NCI-H2107 (cell line): Measurements from ENCODE around the gene HIVEP3.

Experiments
- DNase-seq: peaks from one replicate; lab custom pipeline; 2025; lab: John Stamatoyannopoulos, UW

Gene HIVEP3

DNA sequence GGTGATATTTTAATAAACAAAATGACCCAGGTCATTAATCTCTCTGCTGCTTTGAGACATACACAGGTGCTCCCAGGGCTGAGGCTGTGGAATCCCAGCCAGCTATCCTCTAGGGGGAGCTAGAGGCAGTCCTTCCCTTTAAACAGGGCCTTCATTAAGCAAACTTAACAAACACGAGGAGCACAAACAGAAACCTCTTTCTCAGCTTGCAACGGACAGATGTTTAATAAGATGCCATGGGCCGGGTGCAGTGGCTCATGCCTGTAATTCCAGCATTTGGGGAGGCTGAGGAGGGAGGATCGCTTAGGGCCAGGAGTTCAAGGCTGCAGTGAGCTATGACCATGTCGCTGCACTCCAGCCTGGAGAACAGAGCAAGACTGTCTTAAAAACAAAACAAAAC, 106.7 kb downstream of the HIVEP3 start:
- peak; percentile 72 for DNase-seq

DNA sequence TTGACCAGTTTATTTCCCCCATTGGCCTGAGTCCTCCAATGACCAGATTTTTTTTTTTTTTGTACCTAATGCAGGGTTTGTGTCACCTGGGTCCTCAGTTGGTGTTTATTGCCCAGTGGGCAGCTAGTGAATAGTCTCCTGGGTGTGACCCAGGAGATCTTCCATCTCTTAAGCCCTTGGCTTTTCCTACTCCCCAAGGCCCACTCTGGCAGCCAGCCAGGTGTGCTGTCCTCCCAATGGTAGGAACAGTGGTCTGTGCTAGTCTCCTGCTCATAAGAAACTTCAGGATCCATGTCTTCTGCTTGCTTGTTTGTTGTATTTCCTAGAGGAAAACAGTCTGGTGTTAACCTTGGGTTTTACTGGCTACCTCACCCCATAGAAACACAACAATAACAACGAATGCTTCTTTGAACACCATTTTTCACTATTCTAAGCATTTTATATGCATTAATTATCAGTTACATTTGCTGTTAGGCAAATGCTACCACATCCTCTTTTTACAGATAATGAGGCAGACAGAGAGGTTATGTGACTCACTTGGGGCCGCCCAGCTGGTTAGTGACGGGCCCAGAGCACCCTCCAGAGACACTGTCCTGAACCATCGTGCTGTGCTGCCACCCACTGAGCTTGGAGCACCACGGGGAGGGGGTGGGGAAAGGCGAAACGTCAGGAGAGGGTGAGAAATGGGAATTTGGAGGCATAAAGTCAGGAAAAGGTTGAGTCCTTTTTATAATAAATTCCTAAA, 107.5 kb downstream of the HIVEP3 start:
- no peak for DNase-seq

DNA sequence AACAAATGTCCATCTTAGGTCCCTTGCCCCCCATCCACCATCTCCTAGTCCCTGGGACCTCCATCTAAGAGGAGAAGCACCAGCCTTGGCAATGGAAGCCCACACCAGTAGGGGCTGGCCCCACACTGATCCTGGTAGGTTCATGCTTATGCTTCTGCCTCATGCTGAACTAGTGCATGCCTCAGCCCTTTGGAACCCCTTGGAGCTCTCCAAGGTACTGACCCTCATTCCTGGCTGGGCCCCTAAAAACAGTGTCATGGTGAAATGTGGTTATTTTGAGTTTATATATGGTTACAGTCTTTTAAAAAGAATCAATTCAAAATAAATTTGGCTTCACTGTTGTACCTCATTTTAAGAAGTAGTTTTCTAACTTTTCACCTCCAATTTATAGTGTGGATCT, 108.3 kb downstream of the HIVEP3 start:
- no peak for DNase-seq

DNA sequence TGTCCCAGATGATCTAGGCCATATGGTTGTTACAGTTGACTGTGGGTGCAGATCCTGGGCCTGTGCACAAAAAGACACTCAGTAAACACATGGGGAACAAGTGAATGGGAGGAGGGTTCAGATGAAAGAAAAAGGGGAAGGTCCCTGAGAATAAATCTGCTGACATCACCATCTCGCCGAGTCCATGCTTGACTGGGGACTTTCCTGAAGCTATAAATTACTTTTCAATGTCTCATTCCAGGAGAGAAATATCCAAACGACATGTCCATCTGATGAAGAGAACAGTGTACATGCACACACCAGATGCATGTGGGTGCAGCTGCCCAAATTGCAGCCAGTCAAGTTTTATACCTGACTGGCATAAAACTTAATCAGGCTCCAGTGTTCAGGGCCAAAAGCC, 109.0 kb downstream of the HIVEP3 start:
- no peak for DNase-seq

DNA sequence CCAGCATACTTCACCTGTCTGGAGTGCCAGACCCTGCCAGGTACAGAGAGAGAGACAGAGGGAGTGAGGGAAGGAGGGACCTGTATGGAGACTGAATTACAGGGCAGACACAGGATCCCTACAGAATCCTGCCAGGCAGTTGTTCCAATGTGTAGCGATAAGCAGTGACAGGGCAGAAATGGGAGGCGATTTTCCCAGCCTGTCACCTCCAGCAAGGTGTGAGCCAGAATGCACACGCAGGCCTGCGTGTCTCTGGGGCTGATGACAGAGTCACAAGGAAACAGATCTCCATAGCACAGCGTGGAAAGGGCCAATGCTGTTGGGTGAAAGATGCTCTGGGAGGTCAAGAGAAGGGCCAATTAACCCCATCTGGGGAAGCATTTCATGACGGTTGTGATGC, 111.3 kb downstream of the HIVEP3 start:
- no peak for DNase-seq

DNA sequence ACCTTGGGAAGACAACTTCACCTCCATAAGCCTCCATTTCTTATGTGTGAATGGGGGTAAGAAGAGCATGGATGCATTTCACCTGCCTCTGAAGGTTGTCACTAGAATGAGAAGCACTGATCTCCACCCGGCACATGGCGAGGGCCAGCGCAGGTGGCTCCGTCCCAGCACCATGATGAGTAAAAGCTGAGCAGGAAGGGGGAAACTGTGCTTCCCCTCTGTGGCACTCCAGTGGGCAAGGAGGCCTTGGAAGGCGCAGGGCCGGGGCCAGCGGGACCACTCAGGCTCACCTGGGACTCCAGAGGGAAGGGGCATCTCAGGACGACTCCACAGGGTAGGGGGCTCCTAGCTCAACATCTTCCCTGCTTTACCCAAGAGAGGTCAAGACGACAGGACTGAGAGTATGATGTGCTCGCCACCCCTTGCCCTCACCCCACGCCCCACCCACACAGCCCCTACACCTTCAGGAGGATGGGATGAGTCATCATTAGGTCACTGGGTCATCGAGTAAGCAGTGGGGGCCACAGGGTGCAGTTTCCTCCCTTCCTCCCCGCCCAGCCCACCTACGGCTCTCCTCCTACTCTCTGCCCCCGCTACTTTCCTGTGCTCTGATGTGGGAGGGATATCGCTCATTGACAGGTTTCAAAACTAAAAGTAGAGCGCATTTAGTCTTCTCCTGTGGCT, 112.1 kb downstream of the HIVEP3 start:
- DNase-seq, result no peak

DNA sequence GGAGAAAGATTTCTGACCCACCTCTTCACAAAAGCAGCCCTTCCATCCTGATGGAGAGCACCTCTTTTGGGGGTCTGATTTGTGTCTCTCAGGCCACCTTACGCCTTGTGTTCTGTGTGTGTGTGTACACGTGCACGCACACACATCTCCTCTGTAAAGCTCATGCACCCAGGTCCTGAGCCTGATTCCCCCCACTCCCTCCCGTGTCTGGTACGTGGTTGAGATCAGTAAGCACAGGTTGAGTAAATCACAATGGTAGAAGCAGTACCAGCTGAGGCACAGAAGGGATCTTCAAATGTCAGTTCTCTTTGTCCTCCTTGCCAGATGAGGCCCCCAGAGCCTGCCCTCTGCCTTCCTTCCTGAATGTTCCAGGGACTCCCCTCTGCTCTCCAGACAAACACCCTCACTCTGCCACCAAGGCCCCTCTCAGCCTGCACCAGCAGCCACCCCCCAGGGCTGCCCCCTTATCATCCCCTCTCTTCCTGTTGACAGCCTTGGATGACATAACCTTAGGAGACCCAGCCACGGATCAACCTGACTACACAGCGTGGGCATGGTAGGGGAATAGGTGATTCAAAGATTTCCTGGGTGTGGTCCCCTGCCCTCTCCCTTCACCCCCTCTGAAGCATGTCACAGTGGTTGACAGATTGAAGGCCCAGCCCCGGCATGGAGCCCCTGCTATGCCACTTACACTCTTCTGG, 112.8 kb downstream of the HIVEP3 start:
- no peak for DNase-seq

DNA sequence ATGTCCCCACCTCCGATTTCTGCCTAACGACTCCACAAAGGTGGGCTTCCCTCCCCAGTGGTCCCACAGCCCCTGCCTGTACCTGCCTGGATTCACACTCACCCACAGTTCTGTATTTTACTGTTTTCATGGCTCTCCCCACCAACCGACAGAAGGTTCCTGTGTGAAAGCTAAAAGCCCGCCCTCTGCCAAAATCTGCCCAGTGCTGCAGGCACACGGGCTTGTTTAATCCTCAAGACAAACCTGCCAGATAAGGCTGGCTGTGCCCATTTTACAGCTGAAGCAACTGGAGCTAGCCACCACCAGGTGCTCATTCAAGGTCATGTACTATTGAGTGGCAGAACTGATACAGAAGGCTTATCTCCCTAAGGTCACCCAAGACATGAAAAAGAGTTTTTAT, 114.5 kb downstream of the HIVEP3 start:
- DNase-seq, result no peak

DNA sequence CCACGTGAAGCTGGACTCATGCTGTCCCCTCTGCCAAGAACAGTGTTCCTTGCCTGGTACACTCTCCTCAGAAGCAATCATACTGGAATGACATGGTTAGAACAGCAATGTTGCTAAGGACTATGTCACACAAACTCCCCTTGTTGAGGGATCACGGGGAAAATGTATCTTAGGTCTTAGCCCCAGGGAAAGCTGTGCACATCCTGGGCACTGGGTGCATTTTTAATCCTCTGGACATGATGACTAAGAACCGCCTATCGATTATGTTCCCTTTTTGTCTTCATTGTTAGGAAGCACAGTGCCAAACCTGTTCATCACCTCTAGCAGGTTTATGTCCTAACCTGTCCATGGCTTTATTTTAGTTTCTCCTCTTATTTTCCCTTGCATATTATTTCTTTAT, 115.1 kb downstream of the HIVEP3 start:
- no peak for DNase-seq

DNA sequence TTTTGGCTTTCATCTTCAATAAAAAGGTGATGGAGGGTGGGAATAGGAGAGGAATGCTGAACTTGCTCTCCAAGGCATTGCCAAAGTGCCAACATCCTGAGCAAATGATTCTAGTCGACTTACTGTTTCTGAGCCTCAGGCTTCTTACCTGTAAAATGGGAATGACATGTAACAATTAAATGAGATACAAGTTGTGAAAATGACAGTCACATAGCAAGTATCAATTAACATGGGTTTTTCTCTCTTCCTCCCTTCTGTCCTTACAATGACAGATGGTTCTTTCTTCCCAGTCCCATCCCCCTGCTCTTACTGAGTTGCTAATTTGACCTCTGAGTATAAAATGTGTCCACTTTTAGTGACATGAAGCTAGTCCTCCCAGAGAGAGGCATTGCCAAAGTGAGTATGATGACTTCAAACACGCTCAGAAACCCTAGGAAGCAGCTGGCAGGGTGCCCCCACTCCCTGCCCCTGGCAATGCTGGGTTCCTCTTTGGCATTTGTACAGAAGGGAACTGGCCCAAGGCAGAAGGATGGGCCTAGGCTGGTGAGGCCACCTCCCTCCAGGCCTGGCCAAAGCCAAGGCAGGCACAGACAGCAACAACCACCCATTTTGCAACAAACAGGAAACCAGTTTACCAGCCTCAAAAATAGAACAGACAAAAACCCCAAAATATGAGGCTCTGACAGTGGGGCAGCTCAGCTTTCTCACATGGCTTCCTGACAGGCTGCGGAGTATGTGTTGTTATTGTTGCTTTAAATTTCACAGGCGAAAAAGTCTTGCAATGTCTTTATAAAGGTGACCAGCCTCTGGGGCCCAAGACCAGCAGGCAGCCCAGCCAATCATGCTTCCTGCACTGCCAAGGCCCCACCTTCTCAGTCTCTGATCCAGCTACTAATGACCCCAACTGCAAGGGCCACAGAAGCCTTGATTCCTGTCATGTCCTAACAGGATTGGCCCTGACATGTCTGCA, 115.9 kb downstream of the HIVEP3 start:
- no peak for DNase-seq

DNA sequence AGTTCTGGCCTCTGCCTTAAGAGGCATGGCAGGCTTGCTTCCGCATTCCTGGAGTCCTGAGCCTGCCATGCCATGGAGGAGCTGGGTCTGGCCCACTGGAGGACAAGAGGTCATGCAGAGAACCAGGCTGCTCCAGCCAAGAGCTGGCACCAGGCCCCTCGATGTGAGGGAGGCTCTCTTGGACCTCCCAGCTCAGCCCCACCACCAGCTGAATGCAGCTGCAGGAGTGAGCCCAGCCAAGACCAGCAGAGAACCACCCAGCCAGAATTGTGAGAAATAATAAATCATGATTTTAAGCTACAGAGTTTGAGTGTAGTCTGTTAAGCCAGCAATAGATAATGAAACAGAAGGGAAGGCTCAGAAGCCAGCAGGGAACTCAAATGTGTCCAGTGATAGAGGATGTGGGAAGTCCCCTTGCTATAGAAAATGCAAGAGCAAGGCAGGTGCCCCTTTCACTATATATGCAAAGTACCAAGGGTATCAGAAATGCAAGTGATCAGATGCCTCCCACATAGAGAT, 118.4 kb downstream of the HIVEP3 start:
- DNase-seq, result no peak

DNA sequence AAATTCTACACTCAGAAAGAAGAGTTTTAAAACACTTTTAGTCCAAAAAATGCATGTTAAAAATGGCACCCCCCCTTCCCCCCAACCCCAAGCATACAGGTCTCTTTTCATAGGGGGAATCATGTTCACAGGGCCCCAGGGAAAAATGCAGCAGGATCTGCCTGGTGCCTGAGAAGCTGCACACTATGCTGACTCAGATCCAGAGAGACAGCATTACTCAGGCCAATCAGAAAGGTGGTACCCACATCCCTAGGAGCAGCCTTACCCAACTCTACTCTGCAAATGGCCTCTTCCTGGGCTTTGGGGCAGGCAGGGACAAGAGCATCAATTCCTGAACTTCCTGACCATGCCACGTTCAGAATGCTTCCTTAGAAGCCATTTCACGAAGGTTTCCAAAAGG, 119.0 kb downstream of the HIVEP3 start:
- DNase-seq, result no peak

DNA sequence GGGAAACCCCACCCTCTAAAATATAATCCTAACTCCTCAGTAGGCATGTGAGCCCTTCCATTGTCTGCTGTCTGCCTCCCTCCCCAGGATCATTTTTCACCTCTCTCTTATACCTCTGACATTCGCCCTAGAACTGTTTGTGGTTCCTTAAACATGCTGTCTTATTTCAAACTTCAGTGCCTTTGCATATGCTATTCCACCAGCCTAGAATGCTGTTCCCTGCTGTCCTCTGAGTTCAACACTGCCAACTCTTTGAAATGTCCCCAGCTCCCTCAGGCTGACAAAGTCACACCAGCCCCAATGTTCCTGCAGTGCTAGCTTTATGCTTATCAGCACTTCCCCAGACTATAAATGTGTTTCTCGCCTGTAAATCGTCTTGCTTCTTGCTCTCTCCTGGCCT, 119.5 kb downstream of the HIVEP3 start:
- no peak for DNase-seq

DNA sequence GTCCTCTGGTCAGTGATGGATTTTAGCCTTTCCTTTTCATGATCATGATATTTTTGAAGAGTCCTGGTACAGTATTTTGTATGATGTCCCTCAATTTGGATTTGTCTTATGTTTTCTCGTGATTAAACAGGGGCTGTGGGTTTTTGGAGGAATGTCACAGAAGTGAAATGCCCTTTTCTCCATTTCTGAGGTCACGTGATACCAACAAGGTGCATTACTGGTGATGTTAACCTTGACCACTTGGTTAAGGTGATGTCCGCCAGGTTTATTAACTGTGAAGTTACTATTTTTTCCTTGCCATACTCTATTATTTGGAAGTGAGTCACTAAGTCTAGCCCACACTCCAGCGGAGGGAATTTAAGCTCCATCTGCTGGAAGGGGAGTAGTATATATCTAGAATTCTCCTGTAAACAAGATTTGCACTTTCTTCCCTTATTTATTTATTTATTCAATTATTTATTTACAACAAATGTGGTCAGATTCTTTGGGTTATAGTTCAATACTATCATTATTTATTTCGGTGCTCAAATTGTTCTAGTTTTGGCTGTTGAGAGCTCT, 123.4 kb downstream of the HIVEP3 start:
- DNase-seq, result no peak

DNA sequence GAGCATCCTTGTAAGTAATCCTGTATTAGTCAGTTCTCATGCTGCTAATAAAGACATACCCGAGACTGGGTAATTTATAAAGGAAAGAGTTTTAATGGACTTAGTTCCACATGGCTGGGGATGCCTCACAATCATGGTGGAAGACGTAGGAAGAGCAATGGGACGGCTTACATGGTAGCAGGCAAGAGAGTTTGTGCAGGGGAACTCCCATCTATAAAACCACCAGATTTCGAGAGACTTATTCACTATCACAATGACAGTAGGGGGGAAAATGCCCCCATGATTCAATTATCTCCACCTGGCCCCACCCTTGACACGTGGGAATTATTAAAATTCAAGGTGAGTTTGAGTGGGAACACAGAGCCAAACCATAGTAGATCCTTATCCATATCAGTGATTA, 124.7 kb downstream of the HIVEP3 start:
- no peak for DNase-seq

DNA sequence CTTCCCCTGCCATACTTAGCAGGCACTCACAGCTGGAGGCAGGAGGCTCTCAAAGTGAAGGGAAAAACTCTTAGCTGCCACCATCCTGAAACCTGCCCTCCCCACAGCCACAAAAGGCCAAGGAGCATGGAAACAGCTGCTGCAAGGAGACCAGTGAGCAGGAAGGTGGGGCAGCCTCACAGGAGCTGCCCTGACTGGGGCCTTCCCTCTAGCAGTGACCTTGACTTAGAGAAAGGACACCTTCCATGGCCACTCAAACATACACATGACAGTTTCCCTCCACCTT, 126.3 kb downstream of the HIVEP3 start:
- no peak for DNase-seq

DNA sequence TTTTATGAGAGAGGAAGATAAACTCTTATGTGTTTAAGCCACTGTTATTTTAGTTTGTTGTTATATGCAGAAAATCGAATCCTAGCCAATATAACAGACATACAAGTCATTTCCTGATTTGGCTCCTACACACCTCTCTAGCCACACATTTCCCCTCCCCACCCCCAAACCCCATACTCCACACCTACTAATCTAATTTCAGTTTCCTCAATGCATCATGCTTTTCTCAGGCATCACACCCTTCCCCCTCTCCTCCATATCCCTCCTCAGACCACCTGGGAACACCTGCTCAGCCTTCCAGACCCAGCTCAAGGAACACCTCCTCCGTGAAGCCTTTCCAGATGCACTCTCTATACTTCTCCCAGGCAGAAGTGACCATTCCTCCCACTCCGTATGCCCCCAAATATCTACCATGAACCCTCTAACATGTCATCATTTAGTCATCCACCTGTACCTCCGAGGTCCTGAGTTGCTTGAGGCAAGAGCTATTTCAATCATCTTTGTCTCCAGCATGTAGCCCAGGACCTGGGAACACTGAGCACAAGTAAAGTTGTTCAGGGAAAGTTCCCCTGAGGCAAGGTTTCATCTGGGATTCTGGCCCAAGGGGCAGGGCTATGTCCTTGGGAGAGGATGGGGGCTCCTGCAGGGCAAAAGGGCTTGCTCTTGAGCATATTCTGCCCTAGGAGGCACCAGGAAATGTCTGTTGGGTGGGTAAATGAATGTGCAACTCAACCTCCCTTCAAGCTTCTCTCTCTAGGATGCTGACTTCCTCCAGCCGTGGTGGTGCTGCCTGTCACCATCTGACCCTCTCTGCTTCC, 126.8 kb downstream of the HIVEP3 start:
- DNase-seq, result no peak

DNA sequence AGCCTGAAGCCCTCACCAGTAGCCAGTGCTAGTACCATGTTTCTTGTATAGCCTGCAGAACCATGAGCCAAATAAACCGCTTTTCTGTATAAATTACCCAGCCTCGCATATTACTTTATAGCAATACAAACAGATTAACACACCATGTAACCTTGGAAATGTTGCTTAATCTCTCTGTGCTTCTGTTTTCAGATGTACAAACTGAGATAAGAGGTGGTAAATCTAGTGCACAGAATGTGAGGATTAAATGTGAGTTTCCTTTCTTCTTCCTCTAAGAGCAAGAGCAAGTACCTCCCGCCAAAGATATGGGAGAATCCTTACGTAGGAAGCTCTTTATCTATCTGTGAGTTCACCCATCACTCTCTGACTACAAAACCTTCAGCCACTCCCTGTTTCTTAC, 128.4 kb downstream of the HIVEP3 start:
- DNase-seq, result no peak

DNA sequence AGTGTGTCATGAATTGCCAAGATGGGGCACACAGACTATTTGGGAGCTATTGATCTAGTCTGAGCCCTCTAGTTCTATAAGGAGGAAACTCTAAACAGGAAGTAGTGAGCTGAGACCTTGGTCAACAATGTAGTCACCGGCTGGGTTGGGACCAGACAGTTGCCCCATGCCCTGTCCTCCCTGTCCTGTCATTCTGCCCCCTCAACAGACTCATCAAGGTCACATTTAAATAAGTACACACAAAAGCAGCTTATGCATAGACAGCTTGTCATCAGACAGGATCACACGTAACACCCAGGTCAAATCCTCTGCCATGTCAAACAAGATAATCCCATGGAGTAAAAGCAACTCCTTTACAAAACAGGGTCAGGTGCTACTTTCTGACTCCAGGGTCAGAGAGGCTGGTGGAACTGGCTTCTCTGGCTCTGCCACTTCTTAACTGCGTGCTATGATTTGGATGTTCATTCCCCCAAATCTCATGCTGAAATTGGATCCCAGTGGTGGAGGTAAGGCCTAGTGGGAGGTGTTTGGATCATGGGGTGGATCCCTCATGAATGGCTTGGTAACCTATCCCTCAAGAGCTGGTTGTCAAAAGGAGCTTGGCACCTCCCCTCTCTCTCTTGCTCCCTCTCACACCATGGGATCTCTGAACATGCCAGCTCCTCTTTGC, 128.9 kb downstream of the HIVEP3 start:
- no peak for DNase-seq

DNA sequence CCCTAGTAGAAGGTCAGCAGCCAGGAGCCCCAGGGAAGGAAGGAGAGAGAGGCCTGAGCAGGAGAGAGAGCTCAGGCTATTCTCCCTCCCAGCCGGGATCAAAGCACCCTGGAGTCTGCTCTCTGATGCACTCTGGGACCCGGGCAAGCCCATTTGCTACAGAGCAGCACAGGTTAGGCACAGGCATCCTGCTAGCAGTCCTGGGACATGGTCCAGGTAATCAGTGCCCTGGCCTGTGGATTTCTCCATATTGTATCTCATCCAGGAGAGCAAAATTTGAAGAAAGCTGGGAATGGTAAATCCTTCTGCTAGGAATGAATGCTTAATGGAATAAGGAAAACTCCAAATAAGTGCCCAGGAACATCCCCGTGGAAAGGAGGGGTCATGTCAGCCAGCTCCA, 130.3 kb downstream of the HIVEP3 start:
- DNase-seq, result no peak
